ENCODE data around the gene IGLL5. TPM values are rescaled to one million over a fixed set of nuclear protein-coding genes. Genes with fewer than 3 reads are reported as not detected.

IGLL5 gene
- total RNA-seq, 6 donors from 2014 or later, result 4.3 to 58.5 (median 21.5) TPM

DNA sequence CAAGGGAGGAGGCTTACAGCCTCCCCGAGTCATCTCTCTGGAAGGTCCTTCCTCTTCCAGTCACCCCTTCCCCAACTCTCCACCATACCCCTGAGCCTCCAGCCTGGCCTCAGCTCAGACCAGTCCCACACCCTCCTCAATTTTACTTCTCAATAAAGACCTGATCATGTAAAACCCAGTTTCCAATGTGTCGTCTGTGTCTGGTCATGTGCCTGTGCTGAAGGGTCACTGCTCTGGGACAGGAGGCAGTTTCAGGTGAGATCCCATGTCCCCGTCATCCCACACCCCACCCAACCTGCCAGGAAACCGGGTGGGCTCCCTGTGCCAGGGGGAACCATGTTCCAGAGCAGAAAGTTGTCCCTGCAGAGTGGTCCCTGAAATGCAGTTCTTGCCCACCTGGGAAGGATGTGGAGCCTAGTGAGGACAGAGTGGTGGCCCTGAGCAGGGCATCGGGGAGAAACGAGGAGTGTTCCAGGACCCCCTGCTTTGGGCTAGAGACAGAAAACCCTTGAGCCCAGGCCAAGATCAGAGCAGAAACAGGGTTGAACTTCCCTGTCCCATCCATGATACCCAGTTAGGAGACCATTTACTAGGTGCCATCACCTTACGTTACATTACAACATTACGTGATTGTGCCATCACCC is 19.4 kb downstream of the IGLL5 start:
- ATAC-seq (ENCODE audit: low FRiP score in 2 of 2), result no peak
- DNase-seq, result no peak
- no peaks in the 10 kb centered on the region for H3K4me1 ChIP-seq
- 85 to 89% methylated on average over 8 of the region's 8 CpGs for WGBS, 2 donors
- H3K27ac ChIP-seq, result no peak overlapping the region
- no peaks in the 10 kb centered on the region for H3K9me3 ChIP-seq
- H3K27me3 ChIP-seq, result no peaks in the 10 kb centered on the region
- TF ChIP-seq POLR2AphosphoS5 (IDR thresholded peaks at IDR 0.05) (no peak), POLR2A (IDR thresholded peaks at IDR 0.05) (no peak), EP300 (IDR thresholded peaks at IDR 0.05) (no peak)
- TF ChIP-seq, protein P1, sequence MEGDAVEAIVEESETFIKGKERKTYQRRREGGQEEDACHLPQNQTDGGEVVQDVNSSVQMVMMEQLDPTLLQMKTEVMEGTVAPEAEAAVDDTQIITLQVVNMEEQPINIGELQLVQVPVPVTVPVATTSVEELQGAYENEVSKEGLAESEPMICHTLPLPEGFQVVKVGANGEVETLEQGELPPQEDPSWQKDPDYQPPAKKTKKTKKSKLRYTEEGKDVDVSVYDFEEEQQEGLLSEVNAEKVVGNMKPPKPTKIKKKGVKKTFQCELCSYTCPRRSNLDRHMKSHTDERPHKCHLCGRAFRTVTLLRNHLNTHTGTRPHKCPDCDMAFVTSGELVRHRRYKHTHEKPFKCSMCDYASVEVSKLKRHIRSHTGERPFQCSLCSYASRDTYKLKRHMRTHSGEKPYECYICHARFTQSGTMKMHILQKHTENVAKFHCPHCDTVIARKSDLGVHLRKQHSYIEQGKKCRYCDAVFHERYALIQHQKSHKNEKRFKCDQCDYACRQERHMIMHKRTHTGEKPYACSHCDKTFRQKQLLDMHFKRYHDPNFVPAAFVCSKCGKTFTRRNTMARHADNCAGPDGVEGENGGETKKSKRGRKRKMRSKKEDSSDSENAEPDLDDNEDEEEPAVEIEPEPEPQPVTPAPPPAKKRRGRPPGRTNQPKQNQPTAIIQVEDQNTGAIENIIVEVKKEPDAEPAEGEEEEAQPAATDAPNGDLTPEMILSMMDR (IDR thresholded peaks at IDR 0.05), result no peak
- no peak overlapping the region for H3K4me3 ChIP-seq
- H3K36me3 ChIP-seq, result no peaks in the 10 kb centered on the region

DNA sequence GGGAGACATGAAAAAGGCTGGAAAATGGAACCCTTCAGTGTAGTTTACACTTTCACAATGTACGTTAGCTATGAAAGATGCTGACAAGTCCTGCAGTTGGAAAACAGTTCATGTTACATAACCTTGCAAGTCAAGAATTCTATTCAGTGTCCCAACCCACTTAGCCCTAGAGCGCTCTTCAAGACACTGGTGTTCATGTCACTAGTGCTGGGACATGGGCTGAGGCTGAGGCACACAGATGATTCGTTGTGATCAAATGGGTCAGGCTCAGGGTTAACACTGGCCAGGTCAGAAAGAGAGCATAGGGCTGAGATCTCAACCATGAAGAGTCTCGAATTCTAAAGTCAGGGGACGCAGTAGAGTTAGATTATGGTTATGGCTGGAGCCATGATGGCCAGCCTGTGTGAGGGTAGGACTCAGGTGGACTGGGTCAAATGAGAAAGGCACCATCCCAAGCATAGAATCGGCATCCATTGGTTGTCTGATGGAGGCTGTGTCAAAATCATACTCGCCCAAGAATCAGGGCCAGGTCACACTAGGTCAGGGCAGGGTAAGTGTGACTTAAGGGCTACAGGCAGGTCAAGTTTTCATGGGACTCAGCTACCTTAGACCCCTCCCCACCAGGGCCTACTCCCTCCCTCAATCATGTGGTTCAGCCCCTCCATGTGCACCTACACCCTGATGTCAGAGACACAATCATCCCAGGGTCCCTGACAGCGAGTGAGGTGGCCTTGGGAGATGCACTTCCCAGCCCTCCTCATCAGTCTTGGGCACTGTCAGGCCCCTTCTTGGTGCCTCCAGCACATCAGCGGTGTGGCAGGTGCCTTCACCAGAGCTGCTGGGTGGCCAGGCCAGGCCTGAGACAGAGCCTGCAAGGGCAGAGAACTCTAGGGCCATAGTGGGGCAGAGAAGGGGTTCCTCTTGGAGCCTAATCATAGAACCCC is 20.2 kb downstream of the IGLL5 start:
- Histone ChIP-seq H3K27ac (no peak overlapping the region), H3K9me3 (no peaks in the 10 kb centered on the region), H3K36me3 (no peaks in the 10 kb centered on the region), H3K27me3 (no peaks in the 10 kb centered on the region), H3K4me3 (no peak overlapping the region), H3K4me1 (no peaks in the 10 kb centered on the region)
- ATAC-seq (ENCODE audit: low FRiP score in 2 of 2) (no peak), DNase-seq (no peak)
- TF ChIP-seq POLR2A (IDR thresholded peaks at IDR 0.05), result no peak
- no peak for TF ChIP-seq EP300 (IDR thresholded peaks at IDR 0.05)
- TF ChIP-seq, protein P1 (IDR thresholded peaks at IDR 0.05), result no peak
- no peak for TF ChIP-seq POLR2AphosphoS5 (IDR thresholded peaks at IDR 0.05)
- WGBS, 2 donors, result 88 to 90% methylated on average over 7 to 9 of the region's 9 CpGs

DNA sequence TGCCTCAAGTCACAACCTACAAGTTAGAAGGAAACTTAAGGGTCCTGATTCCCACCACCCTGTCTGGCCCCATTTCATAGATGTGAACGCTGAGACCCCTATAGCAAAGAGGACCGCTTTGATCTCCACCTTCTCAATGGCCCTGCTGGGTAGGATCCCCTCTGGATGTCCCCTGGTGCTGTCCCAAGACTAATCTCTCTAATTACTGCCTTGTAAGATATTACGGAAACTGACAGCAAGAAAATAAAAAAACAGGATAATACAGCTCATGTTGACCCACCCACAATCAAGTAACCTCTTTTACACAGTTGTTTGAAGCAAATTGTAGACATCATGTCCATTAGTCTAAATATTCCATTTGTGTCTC is 20.9 kb downstream of the IGLL5 start:
- no peak overlapping the region for H3K4me3 ChIP-seq
- no peak for ATAC-seq (ENCODE audit: low FRiP score in 2 of 2)
- no peak for TF ChIP-seq POLR2A (IDR thresholded peaks at IDR 0.05)
- TF ChIP-seq EP300 (IDR thresholded peaks at IDR 0.05), result no peak
- TF ChIP-seq POLR2AphosphoS5 (IDR thresholded peaks at IDR 0.05), result no peak
- TF ChIP-seq, protein P1 (IDR thresholded peaks at IDR 0.05), result no peak
- no peaks in the 10 kb centered on the region for H3K27me3 ChIP-seq
- H3K4me1 ChIP-seq, result no peaks in the 10 kb centered on the region
- no peaks in the 10 kb centered on the region for H3K36me3 ChIP-seq
- H3K9me3 ChIP-seq, result no peaks in the 10 kb centered on the region
- WGBS, 2 donors, result 94 to 96% methylated on average over 3 of the region's 3 CpGs
- DNase-seq, result no peak
- no peak overlapping the region for H3K27ac ChIP-seq

DNA sequence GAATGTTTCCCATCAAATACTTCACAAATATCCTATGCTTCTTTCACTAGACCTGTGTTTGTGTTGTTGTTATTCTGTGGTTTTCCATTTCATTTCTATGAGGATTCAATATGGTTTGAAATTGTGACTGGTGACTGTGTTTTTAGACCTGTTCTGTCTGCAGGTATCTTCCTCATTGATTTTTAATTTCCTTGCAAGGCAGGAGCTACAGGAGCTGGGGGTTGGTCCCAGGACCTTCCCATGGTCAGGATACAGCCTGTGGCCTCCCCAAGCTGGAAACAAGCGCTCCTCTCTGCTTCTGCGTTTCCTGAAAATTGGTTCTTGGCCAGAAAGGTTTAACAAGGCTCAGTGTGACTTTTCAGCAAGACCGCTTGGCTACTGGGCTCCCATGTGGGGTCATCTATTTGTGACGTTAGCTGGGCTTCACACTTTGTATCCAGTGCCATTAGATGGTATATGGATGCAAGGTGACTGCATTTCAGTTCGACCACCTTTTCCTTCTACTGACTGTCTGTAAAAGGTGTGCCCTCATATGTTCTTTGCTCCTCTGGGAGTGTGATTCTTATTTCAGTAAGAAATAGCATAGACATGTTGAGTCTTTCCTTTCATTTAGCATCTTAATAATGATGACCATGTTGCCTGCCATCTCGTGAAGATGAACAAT is 21.5 kb downstream of the IGLL5 start:
- Histone ChIP-seq H3K9me3 (no peaks in the 10 kb centered on the region), H3K36me3 (no peaks in the 10 kb centered on the region), H3K4me3 (no peak overlapping the region), H3K27ac (no peak overlapping the region), H3K27me3 (no peaks in the 10 kb centered on the region), H3K4me1 (no peaks in the 10 kb centered on the region)
- TF ChIP-seq, protein P1 (IDR thresholded peaks at IDR 0.05), result no peak
- TF ChIP-seq EP300 (IDR thresholded peaks at IDR 0.05) (no peak), POLR2A (IDR thresholded peaks at IDR 0.05) (no peak), POLR2AphosphoS5 (IDR thresholded peaks at IDR 0.05) (no peak)
- 81 to 89% methylated on average over 6 of the region's 6 CpGs for WGBS, 2 donors
- ATAC-seq (ENCODE audit: low FRiP score in 2 of 2), result no peak
- DNase-seq, result no peak
